ENCODE results near the gene GALNT6.

GALNT6 gene

GRCh38 chr12:51417826-51418225, 26.6 kb upstream of the GALNT6 start:
- ChIA-PET POLR2A (no interaction called here), CTCF (interaction anchor here (2.0 kb wide), 1 partner anchor 116 kb away, joined by 4 read pairs; no protein-coding TSS in a partner anchor)
- TF ChIP-seq SUZ12 (IDR thresholded peaks at IDR 0.05) (no peak), CTBP1 (IDR thresholded peaks at IDR 0.05; ENCODE audit: borderline replicate concordance) (no peak), BHLHE40 (IDR thresholded peaks at IDR 0.05; ENCODE audit: borderline replicate concordance) (no peak), TARDBP (IDR thresholded peaks at IDR 0.05) (no peak), ZNF384 (IDR thresholded peaks at IDR 0.05) (no peak), ARNT (IDR thresholded peaks at IDR 0.05) (no peak), ELF4 (IDR thresholded peaks at IDR 0.05) (no peak), L3MBTL2 (conservative IDR thresholded peaks at IDR 0.05) (no peak), SP1 (IDR thresholded peaks at IDR 0.05) (no peak), NFRKB (IDR thresholded peaks at IDR 0.05) (no peak), LEF1 (IDR thresholded peaks at IDR 0.05; ENCODE audit: borderline replicate concordance) (no peak), FOXA1 (IDR thresholded peaks at IDR 0.05) (no peak), HDGF (IDR thresholded peaks at IDR 0.05; ENCODE audit: borderline replicate concordance) (no peak), FOXM1 (IDR thresholded peaks at IDR 0.05; ENCODE audit: borderline replicate concordance) (no peak)
- TF ChIP-seq, protein P1, sequence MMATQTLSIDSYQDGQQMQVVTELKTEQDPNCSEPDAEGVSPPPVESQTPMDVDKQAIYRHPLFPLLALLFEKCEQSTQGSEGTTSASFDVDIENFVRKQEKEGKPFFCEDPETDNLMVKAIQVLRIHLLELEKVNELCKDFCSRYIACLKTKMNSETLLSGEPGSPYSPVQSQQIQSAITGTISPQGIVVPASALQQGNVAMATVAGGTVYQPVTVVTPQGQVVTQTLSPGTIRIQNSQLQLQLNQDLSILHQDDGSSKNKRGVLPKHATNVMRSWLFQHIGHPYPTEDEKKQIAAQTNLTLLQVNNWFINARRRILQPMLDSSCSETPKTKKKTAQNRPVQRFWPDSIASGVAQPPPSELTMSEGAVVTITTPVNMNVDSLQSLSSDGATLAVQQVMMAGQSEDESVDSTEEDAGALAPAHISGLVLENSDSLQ (IDR thresholded peaks at IDR 0.05) = no peak
- no peak for DNase-seq (ENCODE audit: extremely low spot score)

GRCh38 chr12:51415931-51416330, 24.7 kb upstream of the GALNT6 start:
- no peak for DNase-seq (ENCODE audit: extremely low spot score)
- CTCF ChIA-PET = no interaction called here

DNA sequence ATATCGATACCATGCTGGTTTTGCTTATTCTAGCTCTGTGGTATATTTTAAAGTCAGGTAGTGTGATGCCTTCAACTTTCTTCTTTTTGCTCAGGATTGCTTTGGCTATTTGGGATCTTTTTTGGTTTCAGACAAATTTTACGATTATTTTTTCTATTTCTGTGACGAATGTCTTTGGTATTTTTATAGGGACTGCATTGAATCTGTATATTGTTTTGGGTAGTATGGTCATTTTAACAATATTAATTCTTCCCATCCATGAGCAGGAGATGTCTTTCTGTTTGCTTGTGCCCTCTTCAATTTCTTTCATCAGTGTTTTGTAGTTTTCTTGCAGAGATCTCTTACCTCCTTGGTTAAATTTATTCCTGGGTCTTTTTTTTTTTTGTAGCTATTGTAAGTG, 22.6 kb upstream of the GALNT6 start:
- ChIA-PET POLR2A (no interaction called here), CTCF (no interaction called here)
- TF ChIP-seq CTBP1 (IDR thresholded peaks at IDR 0.05; ENCODE audit: borderline replicate concordance) = no peak
- no peak for TF ChIP-seq L3MBTL2 (conservative IDR thresholded peaks at IDR 0.05)
- TF ChIP-seq HDGF (IDR thresholded peaks at IDR 0.05; ENCODE audit: borderline replicate concordance) = no peak
- no peak for TF ChIP-seq NFRKB (IDR thresholded peaks at IDR 0.05)
- no peak for TF ChIP-seq FOXM1 (IDR thresholded peaks at IDR 0.05; ENCODE audit: borderline replicate concordance)
- no peak for DNase-seq (ENCODE audit: extremely low spot score)

More at GRCh38 chr12:51415931-51416330, 24.7 kb upstream of the GALNT6 start:
- POLR2A ChIA-PET = no interaction called here
- TF ChIP-seq L3MBTL2 (conservative IDR thresholded peaks at IDR 0.05) = no peak
- no peak for TF ChIP-seq FOXM1 (IDR thresholded peaks at IDR 0.05; ENCODE audit: borderline replicate concordance)
- no peak for TF ChIP-seq TARDBP (IDR thresholded peaks at IDR 0.05)
- no peak for TF ChIP-seq SP1 (IDR thresholded peaks at IDR 0.05)
- TF ChIP-seq BHLHE40 (IDR thresholded peaks at IDR 0.05; ENCODE audit: borderline replicate concordance) = no peak
- no peak for TF ChIP-seq ZNF384 (IDR thresholded peaks at IDR 0.05)

GRCh38 chr12:51413149-51413548, 21.9 kb upstream of the GALNT6 start:
- POLR2A ChIA-PET = no interaction called here
- no peak for DNase-seq (ENCODE audit: extremely low spot score)
- CTCF ChIA-PET = no interaction called here
- TF ChIP-seq, protein P1 (IDR thresholded peaks at IDR 0.05) = no peak
- no peak for TF ChIP-seq FOXK2 (IDR thresholded peaks at IDR 0.05)
- no peak for TF ChIP-seq FOXM1 (IDR thresholded peaks at IDR 0.05; ENCODE audit: borderline replicate concordance)
- no peak for TF ChIP-seq ELF4 (IDR thresholded peaks at IDR 0.05)
- TF ChIP-seq SP1 (IDR thresholded peaks at IDR 0.05) = no peak
- TF ChIP-seq SUZ12 (IDR thresholded peaks at IDR 0.05) = no peak
- no peak for TF ChIP-seq FOXA1 (IDR thresholded peaks at IDR 0.05)
- no peak for TF ChIP-seq BHLHE40 (IDR thresholded peaks at IDR 0.05; ENCODE audit: borderline replicate concordance)
- no peak for TF ChIP-seq LEF1 (IDR thresholded peaks at IDR 0.05; ENCODE audit: borderline replicate concordance)
- no peak for TF ChIP-seq HDGF (IDR thresholded peaks at IDR 0.05; ENCODE audit: borderline replicate concordance)
- no peak for TF ChIP-seq NFRKB (IDR thresholded peaks at IDR 0.05)
- no peak for TF ChIP-seq ARNT (IDR thresholded peaks at IDR 0.05)

DNA sequence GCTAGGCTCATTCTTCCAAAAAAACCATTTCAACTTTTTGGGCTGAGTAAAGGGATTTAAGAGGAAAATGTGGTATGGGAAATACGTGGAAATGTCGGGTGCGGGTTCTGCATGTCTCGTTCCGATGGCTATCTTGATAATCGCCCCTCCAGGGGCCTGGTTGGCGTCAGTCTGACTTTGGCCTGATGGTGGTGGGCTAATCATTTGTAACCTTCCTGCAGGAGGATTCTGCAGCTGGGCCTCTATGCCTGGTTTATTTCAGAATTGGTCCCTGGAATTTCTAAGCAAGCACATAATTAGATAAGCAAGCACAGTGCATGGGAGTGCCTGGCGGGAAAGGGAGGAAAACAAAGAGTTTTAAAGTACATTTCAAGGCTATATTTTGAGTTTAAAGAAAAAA, 18.6 kb upstream of the GALNT6 start:
- DNase-seq (ENCODE audit: extremely low spot score) = no peak
- ChIA-PET CTCF (no interaction called here), POLR2A (no interaction called here)
- TF ChIP-seq SUZ12 (IDR thresholded peaks at IDR 0.05) = no peak
- TF ChIP-seq, protein P1 (IDR thresholded peaks at IDR 0.05) = no peak
- no peak for TF ChIP-seq ZNF384 (IDR thresholded peaks at IDR 0.05)
- no peak for TF ChIP-seq HDGF (IDR thresholded peaks at IDR 0.05; ENCODE audit: borderline replicate concordance)
- no peak for TF ChIP-seq NFRKB (IDR thresholded peaks at IDR 0.05)
- TF ChIP-seq FOXA1 (IDR thresholded peaks at IDR 0.05) = no peak
- TF ChIP-seq FOXK2 (IDR thresholded peaks at IDR 0.05) = no peak
- no peak for TF ChIP-seq SP1 (IDR thresholded peaks at IDR 0.05)
- no peak for TF ChIP-seq BHLHE40 (IDR thresholded peaks at IDR 0.05; ENCODE audit: borderline replicate concordance)
- TF ChIP-seq ARNT (IDR thresholded peaks at IDR 0.05) = no peak
- TF ChIP-seq CTBP1 (IDR thresholded peaks at IDR 0.05; ENCODE audit: borderline replicate concordance) = no peak
- no peak for TF ChIP-seq FOXM1 (IDR thresholded peaks at IDR 0.05; ENCODE audit: borderline replicate concordance)
- TF ChIP-seq L3MBTL2 (conservative IDR thresholded peaks at IDR 0.05) = no peak
- TF ChIP-seq LEF1 (IDR thresholded peaks at IDR 0.05; ENCODE audit: borderline replicate concordance) = no peak
- TF ChIP-seq ELF4 (IDR thresholded peaks at IDR 0.05) = no peak
- no peak for TF ChIP-seq TARDBP (IDR thresholded peaks at IDR 0.05)

DNA sequence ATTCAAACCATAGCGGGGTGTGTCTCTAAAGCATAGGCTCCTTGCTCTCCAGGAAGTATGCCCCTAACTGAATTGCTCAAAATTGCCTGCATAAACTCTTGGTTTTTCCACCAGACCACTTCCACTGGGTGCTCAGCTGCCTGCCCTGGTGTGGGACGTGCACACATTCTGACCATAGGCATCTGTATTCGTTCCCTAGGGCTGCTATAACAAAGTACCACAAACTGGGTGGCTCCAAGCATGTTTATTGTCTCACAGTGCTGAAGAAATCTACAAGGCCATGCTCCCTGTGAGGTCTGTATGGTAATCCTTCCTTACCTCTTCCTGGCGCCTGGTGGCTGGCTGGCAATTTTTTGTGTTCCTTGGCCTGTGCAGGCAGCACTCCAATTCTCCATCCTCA, 16.4 kb upstream of the GALNT6 start:
- POLR2A ChIA-PET = no interaction called here
- TF ChIP-seq HDGF (IDR thresholded peaks at IDR 0.05; ENCODE audit: borderline replicate concordance) (no peak), BHLHE40 (IDR thresholded peaks at IDR 0.05; ENCODE audit: borderline replicate concordance) (no peak), FOXM1 (IDR thresholded peaks at IDR 0.05; ENCODE audit: borderline replicate concordance) (no peak), TARDBP (IDR thresholded peaks at IDR 0.05) (no peak), L3MBTL2 (conservative IDR thresholded peaks at IDR 0.05) (no peak), ZNF384 (IDR thresholded peaks at IDR 0.05) (no peak), ELF4 (IDR thresholded peaks at IDR 0.05) (no peak), LEF1 (IDR thresholded peaks at IDR 0.05; ENCODE audit: borderline replicate concordance) (no peak), FOXK2 (IDR thresholded peaks at IDR 0.05) (no peak), CTBP1 (IDR thresholded peaks at IDR 0.05; ENCODE audit: borderline replicate concordance) (no peak), FOXA1 (IDR thresholded peaks at IDR 0.05) (no peak), SP1 (IDR thresholded peaks at IDR 0.05) (no peak), ARNT (IDR thresholded peaks at IDR 0.05) (no peak), NFRKB (IDR thresholded peaks at IDR 0.05) (no peak), SUZ12 (IDR thresholded peaks at IDR 0.05) (no peak)
- TF ChIP-seq, protein P1 (IDR thresholded peaks at IDR 0.05) = no peak
- DNase-seq (ENCODE audit: extremely low spot score) = no peak
- CTCF ChIA-PET = no interaction called here

Measured in HEK293T (cell line).